ENCODE data around the gene PC. TPM values are rescaled to one million over a fixed set of nuclear protein-coding genes. Genes with fewer than 3 reads are reported as not detected.

The PC gene
- total and polyA plus RNA-seq, 2 donors (not counting 3 experiments of a cell fraction or from before 2014, with no cell fraction given): 5.5 to 17.5 TPM

DNA sequence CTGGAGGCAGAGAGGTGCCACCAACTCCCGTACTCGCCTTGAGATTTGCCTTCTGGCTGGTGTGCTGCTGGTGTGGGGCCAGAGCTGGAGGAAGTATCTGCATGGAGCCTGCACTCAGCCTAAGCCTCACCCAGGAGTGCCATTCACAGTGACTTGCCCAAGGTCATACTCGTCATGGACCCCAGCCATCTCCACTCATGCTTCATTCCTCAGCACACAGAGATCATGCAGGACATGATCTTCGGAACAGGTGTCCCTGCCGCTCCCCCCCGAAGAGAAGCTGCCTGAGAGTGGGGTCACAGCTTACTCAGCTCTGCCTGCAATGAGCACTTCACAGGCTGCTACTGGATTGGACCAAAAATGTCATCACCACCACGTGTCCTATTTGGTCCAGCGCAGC lies 49.0 kb downstream of the PC start:
- Histone ChIP-seq H3K27ac (ENCODE audit: insufficient read depth, low read depth, low read length) (no peak overlapping the region), H3K4me3 (replicated peaks in 1 of 3; ENCODE audit: insufficient read depth in 1 of 3, low read depth in 1 of 3, low read length in 3 of 3) (no peak overlapping the region), H3K9me3 (replicated peaks; ENCODE audit: control insufficient read depth, insufficient read depth, low read length) (no peaks in the 10 kb centered on the region), H3K9me1 (replicated peaks; ENCODE audit: control insufficient read depth, extremely low read depth, insufficient read depth, low read length) (no peaks in the 10 kb centered on the region), H4K20me1 (replicated peaks; ENCODE audit: control insufficient read depth, extremely low read depth, insufficient read depth, low read length) (no peaks in the 10 kb centered on the region), H3K4me1 (ENCODE audit: control insufficient read depth, extremely low read depth, insufficient read depth, low read length) (peaks cover 8% of the 10 kb centered on the region), H3K4me2 (ENCODE audit: insufficient read depth, low read length) (no peak overlapping the region), H3K9ac (replicated peaks; ENCODE audit: extremely low read depth, insufficient read depth, low read length) (no peak overlapping the region), H3K27me3 (ENCODE audit: control insufficient read depth in 2 of 2, insufficient read depth in 2 of 2, low read length in 2 of 2) (no peaks in the 10 kb centered on the region), H3K36me3 (ENCODE audit: control insufficient read depth in 2 of 2, extremely low read depth in 1 of 2, insufficient read depth in 2 of 2, low read length in 2 of 2) (no peaks in the 10 kb centered on the region), H3K79me2 (ENCODE audit: control insufficient read depth, insufficient read depth, low read length) (no peaks in the 10 kb centered on the region), H2AFZ (ENCODE audit: low read depth, low read length) (no peak overlapping the region)
- no TSS peak for BruUV-seq (replicated peaks)
- dilution Hi-C loops (cut with MboI; ENCODE audit: extremely low pct_ligation_motif_present, low sequenced_read_pairs): no loop called here
- ChIA-PET POLR2A (no interaction called here), CTCF (no interaction called here)
- intact Hi-C loops (cut with micrococcal nuclease): no loop called here
- TF ChIP-seq FOS (IDR thresholded peaks at IDR 0.05; ENCODE audit: borderline replicate concordance, insufficient read depth, low read length) (no peak), GATA2 (IDR thresholded peaks at IDR 0.05; ENCODE audit: insufficient read depth, insufficient read length, low read depth, low read length) (no peak), POLR2A (IDR thresholded peaks at IDR 0.05; ENCODE audit: low read depth, low read length) (no peak), EZH2 (IDR thresholded peaks at IDR 0.05; ENCODE audit: borderline replicate concordance, low read depth, low read length, severe bottlenecking) (no peak), MYC (IDR thresholded peaks at IDR 0.05; ENCODE audit: low read depth, low read length) (no peak), JUN (IDR thresholded peaks at IDR 0.05; ENCODE audit: borderline replicate concordance, insufficient read depth, insufficient read length, low read depth) (no peak), POLR2AphosphoS5 (IDR thresholded peaks at IDR 0.05; ENCODE audit: insufficient read depth, low read depth, low read length) (no peak)
- TF ChIP-seq, protein P1, sequence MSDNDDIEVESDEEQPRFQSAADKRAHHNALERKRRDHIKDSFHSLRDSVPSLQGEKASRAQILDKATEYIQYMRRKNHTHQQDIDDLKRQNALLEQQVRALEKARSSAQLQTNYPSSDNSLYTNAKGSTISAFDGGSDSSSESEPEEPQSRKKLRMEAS (IDR thresholded peaks at IDR 0.05; ENCODE audit: insufficient read depth, insufficient read length): no peak
- TF ChIP-seq, protein P2, sequence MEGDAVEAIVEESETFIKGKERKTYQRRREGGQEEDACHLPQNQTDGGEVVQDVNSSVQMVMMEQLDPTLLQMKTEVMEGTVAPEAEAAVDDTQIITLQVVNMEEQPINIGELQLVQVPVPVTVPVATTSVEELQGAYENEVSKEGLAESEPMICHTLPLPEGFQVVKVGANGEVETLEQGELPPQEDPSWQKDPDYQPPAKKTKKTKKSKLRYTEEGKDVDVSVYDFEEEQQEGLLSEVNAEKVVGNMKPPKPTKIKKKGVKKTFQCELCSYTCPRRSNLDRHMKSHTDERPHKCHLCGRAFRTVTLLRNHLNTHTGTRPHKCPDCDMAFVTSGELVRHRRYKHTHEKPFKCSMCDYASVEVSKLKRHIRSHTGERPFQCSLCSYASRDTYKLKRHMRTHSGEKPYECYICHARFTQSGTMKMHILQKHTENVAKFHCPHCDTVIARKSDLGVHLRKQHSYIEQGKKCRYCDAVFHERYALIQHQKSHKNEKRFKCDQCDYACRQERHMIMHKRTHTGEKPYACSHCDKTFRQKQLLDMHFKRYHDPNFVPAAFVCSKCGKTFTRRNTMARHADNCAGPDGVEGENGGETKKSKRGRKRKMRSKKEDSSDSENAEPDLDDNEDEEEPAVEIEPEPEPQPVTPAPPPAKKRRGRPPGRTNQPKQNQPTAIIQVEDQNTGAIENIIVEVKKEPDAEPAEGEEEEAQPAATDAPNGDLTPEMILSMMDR (IDR thresholded peaks at IDR 0.05; ENCODE audit: extremely low read depth in 1 of 2, insufficient read depth in 1 of 2, low read depth in 1 of 2, low read length in 2 of 2): no peak
- DNase-seq (ENCODE audit: low read depth, low spot score) (no peak), FAIRE-seq (no peak)

All from endothelial cell of umbilical vein (primary cell).